DND-41 (cell line): ENCODE results near the gene GPR21.

Source experiments
- ATAC-seq: fragments of 200-7000 bp; cut with Tn5 transposase; 3 replicates; pipeline ENCODE4 v1.9.1; 2021; ENCODE audit warnings: low read depth; ENCODE audit not compliant: insufficient read depth
- DNase-seq: peaks from one replicate; pipeline ENCODE4 v3.0.0-alpha.2; 2020
- H2AFZ ChIP-seq: 2 replicates; pipeline ENCODE4 v1.6.0; 2012; ENCODE audit warnings: low read depth, low read length
- H3K27ac ChIP-seq: 2 replicates; pipeline ENCODE4 v1.5.1; 2012; ENCODE audit warnings: low read length, inconsistent platforms
- H3K27me3 ChIP-seq: fragments of 200-600 bp; sonication (generic); 2 replicates; pipeline ENCODE4 v1.6.0; 2012; ENCODE audit warnings: low read length, mild to moderate bottlenecking, inconsistent platforms; ENCODE audit not compliant: insufficient read depth, poor library complexity
- H3K36me3 ChIP-seq: 2 replicates; pipeline ENCODE4 v1.5.1; 2012; ENCODE audit warnings: low read length, inconsistent platforms; ENCODE audit not compliant: insufficient read depth
- H3K4me1 ChIP-seq: 2 replicates; pipeline ENCODE4 v1.5.1; 2012; ENCODE audit warnings: mild to moderate bottlenecking, low read length; ENCODE audit not compliant: insufficient read depth
- H3K4me2 ChIP-seq: 2 replicates; pipeline ENCODE4 v1.6.0; 2012; ENCODE audit warnings: mild to moderate bottlenecking, moderate library complexity, low read length, inconsistent platforms; ENCODE audit not compliant: insufficient read depth
- H3K4me3 ChIP-seq, 2 experiments: fragments of 200-600 bp in 1 of 2; shearing (Covaris generic) in 1 of 2; 2 replicates each; pipeline ENCODE4 v1.5.1; 2012 to 2016; ENCODE audit warnings: inconsistent platforms in 2 of 2, low read length in 2 of 2, mild to moderate bottlenecking in 2 of 2, low read depth in 1 of 2, moderate library complexity in 1 of 2
- H3K79me2 ChIP-seq: 2 replicates; pipeline ENCODE4 v1.6.0; 2012; ENCODE audit warnings: low read length, inconsistent platforms; ENCODE audit not compliant: insufficient read depth
- H3K9ac ChIP-seq: 2 replicates; pipeline ENCODE4 v1.6.0; 2012; ENCODE audit warnings: low read depth, mild to moderate bottlenecking, inconsistent platforms, low read length, moderate library complexity
- H3K9me3 ChIP-seq: 2 replicates; pipeline ENCODE4 v1.5.1; 2012; ENCODE audit warnings: low read length, moderate library complexity, mild to moderate bottlenecking, inconsistent platforms; ENCODE audit not compliant: insufficient read depth, severe bottlenecking
- H4K20me1 ChIP-seq: 2 replicates; pipeline ENCODE4 v1.6.0; 2012; ENCODE audit warnings: low read length; ENCODE audit not compliant: insufficient read depth
- EZH2 ChIP-seq: IDR thresholded peaks from 3 replicates; pipeline ENCODE4 v1.6.1; 2012; ENCODE audit warnings: borderline replicate concordance, low read depth, mild to moderate bottlenecking, moderate library complexity, low read length, inconsistent platforms; ENCODE audit not compliant: severe bottlenecking
- TF ChIP-seq, protein P1 (sequence below): IDR thresholded peaks from 2 replicates; pipeline ENCODE4 v1.5.1; 2012; ENCODE audit warnings: borderline replicate concordance, low read length, moderate library complexity, mild to moderate bottlenecking; ENCODE audit not compliant: poor library complexity, severe bottlenecking; ENCODE audit errors: extremely low read depth

GPR21 gene

DNA sequence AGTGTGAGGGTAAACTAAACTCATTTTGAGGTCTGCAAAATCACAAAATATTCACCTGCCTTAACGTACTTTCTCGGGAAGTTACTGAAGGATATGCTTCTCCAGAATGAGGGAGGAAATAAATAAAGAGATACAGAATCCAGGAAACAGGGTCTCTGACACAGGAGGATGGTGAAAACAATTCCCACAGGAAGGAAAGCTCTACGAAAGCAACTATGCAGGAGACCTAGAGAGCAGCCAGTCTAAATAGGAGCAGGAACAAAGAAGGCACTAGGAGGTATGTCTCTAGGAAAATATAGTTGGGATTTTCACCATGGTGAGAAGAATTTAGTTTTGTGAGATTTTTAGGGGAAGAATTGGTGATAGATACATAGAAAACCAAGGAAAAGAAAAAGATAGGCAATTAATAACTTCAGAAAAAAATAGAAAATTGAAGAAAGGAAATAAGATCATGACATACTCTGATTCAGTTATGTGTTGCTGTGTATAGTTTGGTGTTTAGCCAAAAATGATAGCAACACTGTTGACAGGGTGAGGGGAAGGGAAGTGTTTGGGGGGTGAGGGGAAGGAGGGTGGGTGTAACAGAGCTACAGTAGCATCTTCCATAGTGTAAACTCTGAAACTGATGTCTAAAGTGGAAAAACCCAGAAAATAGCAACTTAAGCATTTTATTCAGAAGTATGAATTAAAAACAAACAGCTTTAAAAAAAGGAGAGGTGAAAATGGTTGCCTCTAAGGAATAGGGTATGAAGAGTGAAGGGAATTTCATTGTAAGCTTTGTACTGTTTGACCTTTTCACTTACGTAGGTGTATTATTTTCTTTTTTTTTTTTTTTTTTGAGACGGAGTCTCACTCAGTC, 9.8 kb downstream of the GPR21 start:
- ATAC-seq (no peak), DNase-seq (no peak)
- H3K4me2 ChIP-seq: no peak overlapping the region
- no peak overlapping the region for H3K9ac ChIP-seq
- H3K36me3 ChIP-seq: no peaks in the 10 kb centered on the region
- no peaks in the 10 kb centered on the region for H3K4me1 ChIP-seq
- no peaks in the 10 kb centered on the region for H3K79me2 ChIP-seq
- no peak for TF ChIP-seq EZH2
- TF ChIP-seq, protein P1, sequence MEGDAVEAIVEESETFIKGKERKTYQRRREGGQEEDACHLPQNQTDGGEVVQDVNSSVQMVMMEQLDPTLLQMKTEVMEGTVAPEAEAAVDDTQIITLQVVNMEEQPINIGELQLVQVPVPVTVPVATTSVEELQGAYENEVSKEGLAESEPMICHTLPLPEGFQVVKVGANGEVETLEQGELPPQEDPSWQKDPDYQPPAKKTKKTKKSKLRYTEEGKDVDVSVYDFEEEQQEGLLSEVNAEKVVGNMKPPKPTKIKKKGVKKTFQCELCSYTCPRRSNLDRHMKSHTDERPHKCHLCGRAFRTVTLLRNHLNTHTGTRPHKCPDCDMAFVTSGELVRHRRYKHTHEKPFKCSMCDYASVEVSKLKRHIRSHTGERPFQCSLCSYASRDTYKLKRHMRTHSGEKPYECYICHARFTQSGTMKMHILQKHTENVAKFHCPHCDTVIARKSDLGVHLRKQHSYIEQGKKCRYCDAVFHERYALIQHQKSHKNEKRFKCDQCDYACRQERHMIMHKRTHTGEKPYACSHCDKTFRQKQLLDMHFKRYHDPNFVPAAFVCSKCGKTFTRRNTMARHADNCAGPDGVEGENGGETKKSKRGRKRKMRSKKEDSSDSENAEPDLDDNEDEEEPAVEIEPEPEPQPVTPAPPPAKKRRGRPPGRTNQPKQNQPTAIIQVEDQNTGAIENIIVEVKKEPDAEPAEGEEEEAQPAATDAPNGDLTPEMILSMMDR: no peak
- no peak overlapping the region for H2AFZ ChIP-seq
- no peak overlapping the region for H3K4me3 ChIP-seq
- no peaks in the 10 kb centered on the region for H4K20me1 ChIP-seq
- no peak overlapping the region for H3K27ac ChIP-seq
- no peaks in the 10 kb centered on the region for H3K27me3 ChIP-seq
- no peaks in the 10 kb centered on the region for H3K9me3 ChIP-seq

DNA sequence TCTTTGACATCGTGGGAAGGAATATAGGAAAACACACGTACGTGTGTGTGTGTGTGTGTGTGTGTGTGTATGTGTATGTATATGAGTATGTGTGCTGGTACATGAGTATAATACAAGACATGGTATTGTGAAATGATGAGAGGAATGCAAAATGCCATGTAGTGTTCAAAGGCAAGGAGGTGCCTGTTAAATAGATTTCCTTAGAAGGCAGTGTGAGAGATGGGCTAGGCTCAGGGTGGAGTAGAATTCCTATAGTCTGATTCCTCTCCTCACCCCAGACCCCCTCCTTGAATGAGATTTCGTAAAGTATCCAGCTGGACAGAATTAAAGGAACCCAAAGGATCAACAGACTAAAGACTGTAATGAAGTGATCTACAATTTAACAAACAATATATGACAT, 11.1 kb downstream of the GPR21 start:
- no peak overlapping the region for H3K9ac ChIP-seq
- no peaks in the 10 kb centered on the region for H3K27me3 ChIP-seq
- no peaks in the 10 kb centered on the region for H3K9me3 ChIP-seq
- no peaks in the 10 kb centered on the region for H3K4me1 ChIP-seq
- no peaks in the 10 kb centered on the region for H3K79me2 ChIP-seq
- no peak overlapping the region for H3K4me3 ChIP-seq
- TF ChIP-seq, protein P1: no peak
- no peak for TF ChIP-seq EZH2
- DNase-seq (no peak), ATAC-seq (no peak)
- no peaks in the 10 kb centered on the region for H4K20me1 ChIP-seq
- no peak overlapping the region for H2AFZ ChIP-seq
- no peak overlapping the region for H3K4me2 ChIP-seq
- H3K27ac ChIP-seq: no peak overlapping the region
- H3K36me3 ChIP-seq: no peaks in the 10 kb centered on the region

DNA sequence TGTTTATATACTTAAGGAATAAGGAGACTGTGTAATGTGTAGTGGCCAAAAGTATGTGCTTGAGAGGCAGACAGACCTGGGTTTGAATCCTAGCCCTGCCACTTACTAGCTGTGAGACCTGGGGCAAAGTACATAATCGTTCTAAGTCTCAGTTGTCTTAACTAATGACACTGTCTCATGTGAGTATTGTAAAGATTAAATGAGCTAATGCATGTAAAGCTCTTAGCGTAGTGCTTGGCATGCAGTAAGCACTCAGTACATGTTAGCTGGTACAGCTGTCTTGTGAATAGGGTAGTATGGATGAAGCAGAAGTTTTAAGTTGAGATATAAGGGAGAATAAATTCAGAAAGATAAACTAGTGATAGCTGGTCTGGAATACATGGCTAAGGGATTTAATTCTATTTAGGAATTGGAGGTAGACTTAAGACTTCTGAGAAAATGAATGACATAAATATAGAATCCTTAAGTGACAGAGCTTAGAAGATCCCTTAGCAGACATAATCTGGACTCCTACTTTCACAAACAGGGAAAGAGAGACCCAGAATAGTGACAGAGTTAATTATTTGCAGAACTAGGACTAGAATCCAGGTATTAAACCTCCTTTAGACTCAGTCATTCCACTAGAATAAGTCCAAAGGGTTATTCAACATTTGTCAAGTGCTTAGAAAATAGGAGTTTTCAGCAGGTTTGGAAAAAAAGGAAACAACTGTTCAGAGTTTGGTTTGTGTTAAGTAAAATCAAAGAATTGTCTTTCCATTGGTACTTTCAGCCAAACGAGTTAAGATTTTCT, 13.1 kb downstream of the GPR21 start:
- Histone ChIP-seq H3K4me1 (no peaks in the 10 kb centered on the region), H3K36me3 (peaks cover 3% of the 10 kb centered on the region; the same call in 1 of the 2 replicates), H3K79me2 (no peaks in the 10 kb centered on the region), H3K27ac (no peak overlapping the region), H3K9ac (no peak overlapping the region), H3K4me3 (no peak overlapping the region), H3K9me3 (no peaks in the 10 kb centered on the region), H4K20me1 (no peaks in the 10 kb centered on the region), H3K4me2 (no peak overlapping the region), H2AFZ (no peak overlapping the region), H3K27me3 (no peaks in the 10 kb centered on the region)
- no peak for TF ChIP-seq EZH2
- TF ChIP-seq, protein P1: no peak
- ATAC-seq: no peak
- no peak for DNase-seq
